ENCODE measurements around the gene YIPF6.
A peak's percentile ranks its signal among the peaks of the same experiment; 100 is the strongest.
"Not testable (repeated sequence)": the region's sequence is repeated elsewhere in the genome, so short reads cannot be mapped to it uniquely, and the experiment has no call there.

YIPF6 gene

GRCh38 chrX:68498508-68499379, at the start of gene YIPF6:
Gene YIPF6 (plus strand): TSS chrX:68499051. CDS start chrX:68499067, 16 bp downstream.
- peak; percentile 47 for DNase-seq (ENCODE audit: low read depth)

GRCh38 chrX:68451720-68452119, 47.1 kb upstream of the YIPF6 start:
- no peak for DNase-seq (ENCODE audit: low read depth)

- DNase-seq (ENCODE audit: low read depth): no peak
Observed at GRCh38 chrX:68454476-68455150, 44.2 kb upstream of the YIPF6 start.

GRCh38 chrX:68455151-68455510, 43.7 kb upstream of the YIPF6 start:
- DNase-seq (ENCODE audit: low read depth): no peak

GRCh38 chrX:68461093-68461492, 37.8 kb upstream of the YIPF6 start:
- no peak for DNase-seq (ENCODE audit: low read depth)

- DNase-seq (ENCODE audit: low read depth): no peak
Observed at GRCh38 chrX:68461576-68461975, 37.3 kb upstream of the YIPF6 start.

- no peak for DNase-seq (ENCODE audit: low read depth)
Observed at GRCh38 chrX:68462197-68462596, 36.7 kb upstream of the YIPF6 start.

GRCh38 chrX:68462653-68463052, 36.2 kb upstream of the YIPF6 start:
- no peak for DNase-seq (ENCODE audit: low read depth)

GRCh38 chrX:68463880-68464279, 35.0 kb upstream of the YIPF6 start:
- DNase-seq (ENCODE audit: low read depth): no peak

- DNase-seq (ENCODE audit: low read depth): no peak
Observed at GRCh38 chrX:68464796-68465195, 34.1 kb upstream of the YIPF6 start.

- no peak for DNase-seq (ENCODE audit: low read depth)
Observed at GRCh38 chrX:68480969-68481368, 17.9 kb upstream of the YIPF6 start.

- DNase-seq (ENCODE audit: low read depth): not testable (repeated sequence)
Observed at GRCh38 chrX:68486198-68486597, 12.7 kb upstream of the YIPF6 start.

- DNase-seq (ENCODE audit: low read depth): no peak
Observed at GRCh38 chrX:68487254-68487653, 11.6 kb upstream of the YIPF6 start.

GRCh38 chrX:68487924-68488323, 10.9 kb upstream of the YIPF6 start:
- no peak for DNase-seq (ENCODE audit: low read depth)

- DNase-seq (ENCODE audit: low read depth): no peak
Observed at GRCh38 chrX:68488657-68489056, 10.2 kb upstream of the YIPF6 start.

GRCh38 chrX:68490644-68491043, 8.2 kb upstream of the YIPF6 start:
- no peak for DNase-seq (ENCODE audit: low read depth)

GRCh38 chrX:68492583-68492982, 6.3 kb upstream of the YIPF6 start:
- no peak for DNase-seq (ENCODE audit: low read depth)

GRCh38 chrX:68493776-68494175, 5.1 kb upstream of the YIPF6 start:
- DNase-seq (ENCODE audit: low read depth): not testable (repeated sequence)

- DNase-seq (ENCODE audit: low read depth): no peak
Observed at GRCh38 chrX:68498044-68498507, 775 bp upstream of the YIPF6 start.

- DNase-seq (ENCODE audit: low read depth): no peak
Observed at GRCh38 chrX:68499543-68500504, 973 bp downstream of the YIPF6 start.

- DNase-seq (ENCODE audit: low read depth): no peak
Observed at GRCh38 chrX:68503836-68504636, 5.2 kb downstream of the YIPF6 start.
